Endothelial cell (in vitro differentiated cells): Measurements from ENCODE around the gene CRYBB1. TPM values are rescaled to one million over a fixed set of nuclear protein-coding genes. Genes with fewer than 3 reads are reported as not detected.

Experiments used
- DNase-seq: peaks from one replicate; pipeline ENCODE4 v3.0.0; 2021; ENCODE audit warnings: low spot score
- H3K27ac Mint-ChIP-seq: one replicate; pipeline ENCODE4 v1.8.0; 2021; ENCODE audit warnings: mixed read lengths, inconsistent platforms; ENCODE audit not compliant: unreplicated experiment
- H3K27me3 Mint-ChIP-seq: one replicate; pipeline ENCODE4 v1.8.0; 2021; ENCODE audit warnings: mild to moderate bottlenecking, moderate library complexity, mixed read lengths, inconsistent platforms; ENCODE audit not compliant: unreplicated experiment
- H3K36me3 Mint-ChIP-seq: one replicate; pipeline ENCODE4 v1.8.0; 2021; ENCODE audit warnings: mild to moderate bottlenecking, low read depth, mixed read lengths, inconsistent platforms; ENCODE audit not compliant: unreplicated experiment
- H3K4me1 Mint-ChIP-seq: one replicate; pipeline ENCODE4 v1.8.0; 2021; ENCODE audit warnings: mild to moderate bottlenecking, mixed read lengths, inconsistent platforms; ENCODE audit not compliant: unreplicated experiment
- H3K4me3 Mint-ChIP-seq: one replicate; pipeline ENCODE4 v1.8.0; 2021; ENCODE audit warnings: mild to moderate bottlenecking, mixed read lengths, inconsistent platforms; ENCODE audit not compliant: unreplicated experiment
- H3K9me3 Mint-ChIP-seq: one replicate; pipeline ENCODE4 v1.8.0; 2021; ENCODE audit warnings: mixed read lengths, inconsistent platforms; ENCODE audit not compliant: unreplicated experiment
- total RNA-seq: library from RNA; stranded (reverse); fragmentation: NEBNext Ultra II Directional; extraction: Animal tissue kit (Norgen Biotek cat#: 25700); gene quantifications from one replicate; pipeline ENCODE4 v1.2.1, GENCODE V29; 2021; ENCODE audit not compliant: unreplicated experiment
- TF ChIP-seq, protein P1 (sequence below): fragments of 200-600 bp; sonication (generic); IDR thresholded peaks from one replicate; pipeline ENCODE4 v1.5.0; 2021; ENCODE audit warnings: antibody characterized with exemption; ENCODE audit not compliant: unreplicated experiment

Gene CRYBB1
- total RNA-seq, 1 donor from 2014 or later = 9.5 TPM

DNA sequence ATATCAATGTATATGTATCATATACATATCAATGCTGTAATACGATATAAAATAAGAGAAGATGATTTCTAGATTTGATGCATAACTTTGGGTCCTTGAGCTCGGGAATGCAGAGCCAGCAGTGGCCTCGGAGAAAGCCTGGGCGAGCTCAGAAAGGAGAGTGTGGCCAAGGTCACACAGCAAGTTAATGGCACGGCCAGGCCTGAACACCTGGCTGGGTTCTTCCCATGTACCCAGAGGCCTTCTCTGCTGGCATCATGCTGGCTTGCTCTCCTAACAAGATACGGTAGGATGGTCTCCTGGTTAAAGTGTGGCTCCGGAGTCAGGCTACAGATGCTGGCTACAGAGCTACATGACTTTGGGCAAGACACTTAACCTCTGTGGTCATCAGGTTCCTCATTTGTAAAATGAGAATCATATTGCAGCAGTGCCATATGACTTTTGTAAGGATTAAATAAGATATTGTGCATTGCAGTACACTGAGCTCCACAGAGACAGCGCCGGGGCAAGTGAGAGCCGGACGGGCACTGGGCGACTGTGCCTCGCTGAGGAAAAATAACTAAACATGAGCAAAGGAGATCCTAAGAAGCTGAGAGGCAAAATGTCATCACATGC is 57.8 kb downstream of the CRYBB1 start:
- H3K27me3 Mint-ChIP-seq = peaks cover 2% of the 10 kb centered on the region
- H3K27ac Mint-ChIP-seq = no peak overlapping the region
- H3K4me3 Mint-ChIP-seq = no peak overlapping the region
- TF ChIP-seq, protein P1, sequence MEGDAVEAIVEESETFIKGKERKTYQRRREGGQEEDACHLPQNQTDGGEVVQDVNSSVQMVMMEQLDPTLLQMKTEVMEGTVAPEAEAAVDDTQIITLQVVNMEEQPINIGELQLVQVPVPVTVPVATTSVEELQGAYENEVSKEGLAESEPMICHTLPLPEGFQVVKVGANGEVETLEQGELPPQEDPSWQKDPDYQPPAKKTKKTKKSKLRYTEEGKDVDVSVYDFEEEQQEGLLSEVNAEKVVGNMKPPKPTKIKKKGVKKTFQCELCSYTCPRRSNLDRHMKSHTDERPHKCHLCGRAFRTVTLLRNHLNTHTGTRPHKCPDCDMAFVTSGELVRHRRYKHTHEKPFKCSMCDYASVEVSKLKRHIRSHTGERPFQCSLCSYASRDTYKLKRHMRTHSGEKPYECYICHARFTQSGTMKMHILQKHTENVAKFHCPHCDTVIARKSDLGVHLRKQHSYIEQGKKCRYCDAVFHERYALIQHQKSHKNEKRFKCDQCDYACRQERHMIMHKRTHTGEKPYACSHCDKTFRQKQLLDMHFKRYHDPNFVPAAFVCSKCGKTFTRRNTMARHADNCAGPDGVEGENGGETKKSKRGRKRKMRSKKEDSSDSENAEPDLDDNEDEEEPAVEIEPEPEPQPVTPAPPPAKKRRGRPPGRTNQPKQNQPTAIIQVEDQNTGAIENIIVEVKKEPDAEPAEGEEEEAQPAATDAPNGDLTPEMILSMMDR = no peak
- no peaks in the 10 kb centered on the region for H3K9me3 Mint-ChIP-seq
- H3K4me1 Mint-ChIP-seq = peaks cover 15% of the 10 kb centered on the region
- DNase-seq = no peak
- no peaks in the 10 kb centered on the region for H3K36me3 Mint-ChIP-seq

DNA sequence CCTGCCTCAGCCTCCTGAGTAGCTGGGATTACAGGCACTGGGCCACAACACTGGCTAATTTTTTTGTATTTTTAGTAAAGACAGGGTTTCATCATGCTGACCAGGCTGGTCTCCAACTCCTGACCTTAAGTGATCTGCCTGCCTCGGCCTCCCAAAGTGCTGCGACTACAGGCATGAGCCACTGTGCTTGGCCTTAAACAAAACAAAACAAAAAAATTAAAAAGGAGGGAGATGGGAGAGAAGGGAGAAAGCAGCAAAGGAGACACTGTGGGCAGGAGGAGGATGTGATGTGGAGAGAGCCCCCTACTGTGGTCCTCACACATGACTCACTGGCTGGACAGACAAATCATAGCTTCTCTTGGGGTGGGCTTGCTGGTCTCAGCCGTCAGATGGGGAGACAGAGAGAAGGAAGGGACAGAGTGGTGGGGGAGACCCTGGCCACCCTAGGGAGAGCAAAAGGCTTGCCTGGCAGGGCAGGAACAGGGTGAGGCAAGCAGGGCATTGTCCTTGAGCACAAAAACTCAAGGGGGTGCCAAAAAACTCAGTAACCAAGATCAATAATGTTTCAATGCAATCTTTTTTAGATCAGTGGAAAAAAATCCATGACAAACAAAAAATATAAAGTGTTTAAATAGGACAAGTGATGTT is 59.5 kb downstream of the CRYBB1 start:
- Mint-ChIP-seq H3K4me1 (peaks cover 10% of the 10 kb centered on the region), H3K27me3 (no peaks in the 10 kb centered on the region), H3K9me3 (no peaks in the 10 kb centered on the region), H3K36me3 (no peaks in the 10 kb centered on the region), H3K27ac (no peak overlapping the region), H3K4me3 (no peak overlapping the region)
- TF ChIP-seq, protein P1 = no peak
- DNase-seq = no peak

DNA sequence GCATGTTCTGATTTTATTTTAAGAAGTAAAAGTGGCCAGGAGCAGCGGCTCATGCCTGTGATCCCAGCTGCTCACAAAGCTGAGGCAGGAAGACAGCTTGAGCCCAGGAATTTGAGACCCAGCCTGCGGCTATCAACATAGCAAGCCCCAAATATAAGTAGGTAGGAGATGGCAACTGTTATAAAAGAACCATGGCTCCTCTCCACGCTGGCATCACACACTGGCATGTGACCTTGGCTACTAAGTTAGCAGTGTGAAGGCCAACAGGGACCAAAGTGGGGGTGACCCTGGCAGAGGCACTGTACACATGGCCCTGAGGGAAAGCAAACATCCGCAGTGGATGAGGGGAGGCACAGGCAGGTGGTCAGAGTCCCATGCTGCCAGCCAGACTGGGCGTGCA is 60.9 kb downstream of the CRYBB1 start:
- Mint-ChIP-seq H3K9me3 (no peaks in the 10 kb centered on the region), H3K4me3 (no peak overlapping the region), H3K27ac (no peak overlapping the region), H3K36me3 (no peaks in the 10 kb centered on the region), H3K27me3 (no peaks in the 10 kb centered on the region), H3K4me1 (peaks cover 10% of the 10 kb centered on the region)
- DNase-seq = no peak
- TF ChIP-seq, protein P1 = no peak

DNA sequence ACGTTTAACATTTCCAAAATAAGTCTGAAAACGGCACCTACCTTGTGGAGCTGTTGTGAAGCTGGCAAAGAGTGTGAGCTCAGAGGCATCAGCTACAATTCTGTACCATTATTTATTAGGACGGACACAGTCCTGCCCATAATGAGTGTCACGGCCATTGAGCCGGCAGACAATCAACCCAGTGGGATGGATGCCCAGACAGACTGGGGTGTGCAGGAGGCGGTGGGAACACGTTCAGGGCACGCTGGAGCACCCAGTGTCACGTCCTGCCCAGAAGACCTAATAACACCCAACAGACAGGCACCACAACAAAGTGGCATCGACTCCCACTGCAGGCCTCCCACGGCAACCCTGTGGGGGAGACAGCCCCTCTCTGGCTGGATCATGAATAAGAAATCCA is 62.3 kb downstream of the CRYBB1 start:
- DNase-seq = no peak
- no peak overlapping the region for H3K4me3 Mint-ChIP-seq
- H3K4me1 Mint-ChIP-seq = peaks cover 10% of the 10 kb centered on the region
- H3K9me3 Mint-ChIP-seq = no peaks in the 10 kb centered on the region
- no peak overlapping the region for H3K27ac Mint-ChIP-seq
- no peaks in the 10 kb centered on the region for H3K36me3 Mint-ChIP-seq
- no peaks in the 10 kb centered on the region for H3K27me3 Mint-ChIP-seq
- TF ChIP-seq, protein P1 = no peak

DNA sequence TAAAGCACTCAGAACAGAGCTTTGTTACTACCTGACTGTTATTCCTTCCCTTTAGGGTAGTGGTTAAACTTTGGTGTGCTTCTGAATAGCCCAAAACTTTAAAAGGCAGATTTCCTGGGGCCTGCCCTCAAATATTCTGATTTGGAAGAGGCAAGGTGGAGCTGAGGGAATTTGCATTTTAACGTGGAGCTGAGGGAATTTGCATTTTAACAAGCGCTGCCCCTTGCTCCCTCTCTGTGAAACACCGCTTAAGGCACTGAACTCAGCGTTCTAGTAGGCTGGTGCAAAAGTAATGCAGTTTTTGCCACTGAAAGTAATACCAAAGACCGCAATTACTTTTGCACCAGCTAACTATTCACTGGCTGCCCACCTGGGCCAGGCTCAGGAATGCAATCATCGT is 62.9 kb downstream of the CRYBB1 start:
- DNase-seq = no peak
- no peaks in the 10 kb centered on the region for H3K9me3 Mint-ChIP-seq
- TF ChIP-seq, protein P1 = no peak
- peak overlapping the region; percentile 18 for H3K27ac Mint-ChIP-seq
- no peak overlapping the region for H3K4me3 Mint-ChIP-seq
- peaks cover 10% of the 10 kb centered on the region for H3K4me1 Mint-ChIP-seq
- no peaks in the 10 kb centered on the region for H3K27me3 Mint-ChIP-seq
- no peaks in the 10 kb centered on the region for H3K36me3 Mint-ChIP-seq
